GM21526 (cell line): ENCODE results near the gene PGAP6.
"Not testable (repeated sequence)": the region's sequence is repeated elsewhere in the genome, so short reads cannot be mapped to it uniquely, and the experiment has no call there.

Experiments used
- ATAC-seq: cut with Tn5 transposase; IDR thresholded peaks from one replicate; pipeline ENCODE4 v1.9.1; 2021; ENCODE audit warnings: moderate library complexity; ENCODE audit not compliant: unreplicated experiment, low FRiP score

PGAP6 gene

GRCh38 chr16:379961-380761 lies 1.6 kb downstream of the PGAP6 start:
- no peak for ATAC-seq

GRCh38 chr16:379183-379960 lies 2.4 kb downstream of the PGAP6 start:
- ATAC-seq, result no peak

DNA sequence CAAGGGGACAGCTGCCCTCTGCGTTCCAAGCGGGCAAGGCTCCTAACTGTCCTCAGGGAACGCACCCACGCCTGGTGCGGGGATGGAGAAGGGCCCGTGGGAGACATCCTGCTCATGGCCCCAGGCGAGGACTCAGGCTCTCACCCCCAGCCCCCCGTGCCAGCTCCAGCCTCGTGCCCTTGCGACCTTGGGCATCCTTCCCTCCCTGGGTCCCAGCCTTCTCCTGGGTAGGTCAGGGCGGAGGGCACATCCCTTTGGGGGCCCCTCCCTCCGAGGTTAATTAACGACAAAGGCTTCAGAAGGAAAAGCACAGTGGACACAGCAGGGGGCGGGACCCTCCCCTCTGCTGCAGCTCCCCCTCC lies 3.0 kb downstream of the PGAP6 start:
- ATAC-seq, result no peak

GRCh38 chr16:378113-378820 lies 3.5 kb downstream of the PGAP6 start:
- not testable (repeated sequence) for ATAC-seq

GRCh38 chr16:377419-377951 lies 4.3 kb downstream of the PGAP6 start:
- no peak for ATAC-seq

- ATAC-seq, result no peak
Measured at GRCh38 chr16:376817-377418, 4.9 kb downstream of the PGAP6 start.

DNA sequence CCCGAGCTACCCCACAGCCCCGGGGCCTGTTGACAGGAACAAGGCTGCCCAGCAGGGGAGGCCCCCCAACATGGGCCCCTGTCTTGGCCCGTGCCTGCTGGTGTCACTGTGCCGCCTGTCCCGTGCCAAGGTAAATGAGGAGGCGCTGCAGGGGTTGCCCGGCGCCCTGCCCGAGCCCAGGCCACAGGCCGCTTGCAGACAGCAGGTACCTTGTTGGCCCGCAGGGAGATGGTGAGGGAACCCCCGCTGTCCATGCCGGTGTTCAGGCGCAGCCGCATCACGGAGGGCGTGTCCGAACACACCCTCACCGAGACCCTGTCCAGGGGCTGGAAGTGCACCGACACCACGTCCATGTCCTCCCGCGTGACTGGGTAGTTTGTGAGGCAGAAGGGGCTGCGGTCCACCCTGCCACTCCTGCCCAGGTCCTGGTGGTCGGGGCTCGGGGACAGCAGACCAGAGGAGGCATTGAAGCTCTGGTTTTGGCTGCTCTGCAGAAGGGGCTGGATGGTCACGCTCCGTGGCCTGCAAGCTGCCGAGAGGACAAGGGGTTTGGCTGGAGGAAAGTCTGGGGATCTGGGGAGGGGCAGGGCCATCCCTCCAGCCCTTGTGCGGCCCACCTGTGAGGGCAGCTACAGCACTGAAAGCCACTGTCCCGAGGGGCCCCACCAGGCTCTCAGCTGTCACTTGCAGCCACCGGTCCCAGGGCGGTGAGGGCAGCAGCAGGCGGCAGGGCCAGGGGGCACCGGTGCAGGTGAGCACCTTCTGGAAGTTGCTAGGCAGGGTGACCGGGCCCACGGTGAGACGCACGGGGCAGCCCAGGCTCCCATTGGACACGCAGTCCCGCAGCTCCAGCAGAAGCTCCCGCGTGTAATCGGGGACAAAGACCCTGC lies 5.6 kb downstream of the PGAP6 start:
- ATAC-seq, result no peak

GRCh38 chr16:375212-375611 lies 6.6 kb downstream of the PGAP6 start:
- no peak for ATAC-seq

DNA sequence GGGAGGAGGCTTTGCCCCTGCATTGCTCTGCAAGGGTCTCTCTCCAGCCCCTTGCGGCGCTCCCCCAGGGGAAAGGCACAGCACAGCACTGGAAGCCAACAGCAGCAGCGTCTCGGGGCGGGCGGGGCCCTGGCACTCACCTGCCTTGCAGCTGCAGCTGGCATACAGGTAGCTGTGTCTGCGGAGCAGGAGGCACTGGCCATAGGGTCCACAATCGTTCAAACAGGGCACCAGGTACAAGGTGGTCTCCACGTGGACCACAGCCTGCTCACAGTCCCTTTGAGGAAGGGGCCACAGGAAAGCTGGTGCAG lies 7.2 kb downstream of the PGAP6 start:
- no peak for ATAC-seq

DNA sequence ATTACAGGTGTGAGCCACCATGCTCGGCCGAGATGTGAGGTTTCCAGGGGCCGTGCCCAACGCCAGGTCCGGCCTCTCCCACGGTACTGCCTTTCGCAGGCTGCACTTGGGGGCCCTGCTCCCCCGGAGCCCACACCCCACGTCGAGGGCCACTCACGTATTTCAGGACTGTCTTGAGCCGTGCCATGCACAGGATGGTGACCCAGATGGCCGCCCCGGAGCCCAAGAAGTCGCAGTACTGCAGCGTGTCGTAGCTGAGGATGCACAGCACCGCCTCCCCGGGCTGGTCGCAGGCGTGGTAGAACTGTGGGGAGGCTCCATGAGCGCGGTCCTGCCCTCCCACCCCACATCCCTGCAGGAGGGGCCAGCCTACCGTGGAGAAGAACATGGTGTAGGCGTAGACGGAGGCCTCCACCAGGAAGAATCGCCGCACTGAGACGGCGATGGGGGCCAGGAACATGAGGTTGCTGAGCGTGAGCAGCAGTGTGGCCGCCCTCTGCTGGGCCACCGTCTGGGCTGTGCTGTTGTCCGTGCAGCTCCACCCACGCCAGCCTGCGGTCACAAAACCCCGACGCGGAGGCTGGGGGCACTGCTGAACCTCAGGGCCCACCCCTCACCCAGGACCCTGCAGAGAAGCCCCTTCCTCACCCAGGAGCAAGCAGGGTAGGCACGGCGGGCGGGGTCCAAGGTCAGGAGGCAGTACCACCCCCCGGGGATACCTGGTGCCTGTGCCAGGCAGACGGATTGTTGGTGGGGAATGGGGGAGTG lies 7.7 kb downstream of the PGAP6 start:
- no peak for ATAC-seq

GRCh38 chr16:373020-373598 lies 8.7 kb downstream of the PGAP6 start:
- no peak for ATAC-seq

DNA sequence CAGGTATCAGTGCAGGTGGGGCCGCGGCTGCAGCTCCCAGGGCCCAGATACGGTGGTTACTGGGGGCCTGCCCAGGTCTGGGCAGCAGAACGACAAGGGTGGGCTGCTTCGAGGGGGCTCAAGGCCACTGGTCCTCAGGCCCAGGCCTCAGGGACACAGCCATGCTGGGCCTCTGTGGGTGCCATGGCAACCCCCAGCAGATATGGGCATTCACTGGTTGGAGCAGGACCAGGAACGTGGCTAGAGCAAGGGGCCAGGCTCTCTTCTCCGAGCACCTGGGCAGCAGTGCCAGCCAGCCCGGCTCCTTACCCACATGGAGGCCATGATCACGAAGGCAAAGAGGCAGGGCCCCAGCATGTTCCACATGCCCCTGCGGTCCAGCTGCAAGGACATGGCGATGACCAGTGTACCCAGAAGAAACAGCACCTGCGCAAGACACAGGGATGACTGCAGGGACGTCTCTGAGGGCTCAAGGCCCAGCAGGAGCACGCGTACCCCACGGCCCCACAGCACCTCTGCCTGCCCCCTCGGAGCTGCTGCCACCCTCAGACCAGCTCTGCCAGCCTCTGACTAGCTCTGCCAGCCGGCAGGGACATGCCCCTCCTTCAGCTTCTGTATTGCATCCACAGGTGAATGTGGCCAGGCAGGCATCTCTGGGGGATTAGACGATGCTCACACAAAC lies 9.3 kb downstream of the PGAP6 start:
- no peak for ATAC-seq

GRCh38 chr16:371515-372301 lies 10.1 kb downstream of the PGAP6 start:
- ATAC-seq, result no peak

GRCh38 chr16:370979-371514 lies 10.7 kb downstream of the PGAP6 start:
- ATAC-seq, result no peak

DNA sequence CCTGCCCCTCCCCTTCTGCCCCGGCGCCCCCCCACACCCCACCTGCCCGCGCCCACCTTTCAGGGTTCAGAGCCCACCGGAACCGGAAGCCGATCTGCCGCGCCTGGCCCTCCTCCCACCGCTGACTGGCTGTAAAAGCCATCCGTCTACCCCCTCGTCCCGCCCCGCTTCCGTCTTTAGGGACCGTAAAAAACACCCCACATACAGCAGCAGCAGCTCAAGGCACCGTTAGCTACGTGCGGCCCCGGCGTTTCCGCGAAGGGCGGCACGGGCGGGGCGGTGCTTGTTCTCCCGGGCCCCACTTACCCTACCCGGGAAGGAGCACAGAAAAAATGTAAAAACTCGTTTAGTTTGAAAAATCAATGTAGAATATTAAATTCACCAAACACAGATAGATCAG lies 11.3 kb downstream of the PGAP6 start, which contains the start of gene MRPL28:
TSS of gene MRPL28 (minus strand) at position 96 of the 400 bp plus-strand sequence. CDS start 320 bp downstream, outside the sequence.
- ATAC-seq, result peak; percentile 51

DNA sequence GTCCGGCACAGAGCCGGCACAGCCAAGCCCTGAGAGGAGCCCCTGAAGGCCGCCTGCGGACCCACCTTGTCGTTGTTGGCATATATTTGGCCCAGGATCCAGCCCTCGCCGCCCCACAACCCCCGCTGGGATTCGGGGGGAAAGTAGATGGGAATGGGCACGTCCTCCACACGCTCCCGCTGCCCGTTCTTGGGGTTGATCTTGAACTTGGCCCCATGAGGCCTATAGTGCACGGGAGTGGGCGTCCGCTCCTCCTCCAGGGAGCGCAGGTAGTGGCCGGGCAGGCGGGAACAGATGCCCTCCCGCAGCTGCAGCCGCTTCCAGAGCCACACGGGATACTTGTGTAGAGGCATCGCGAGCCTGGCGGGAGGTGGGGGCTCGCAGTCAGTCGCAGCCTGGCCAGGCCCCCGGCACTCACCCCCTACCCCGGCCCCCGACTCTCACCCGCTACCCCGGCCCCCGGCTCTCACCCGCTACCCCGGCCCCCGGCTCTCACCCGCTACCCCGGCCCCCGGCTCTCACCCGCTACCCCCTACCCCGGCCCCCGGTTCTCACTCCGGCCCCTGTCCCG lies 11.8 kb downstream of the PGAP6 start:
- no peak for ATAC-seq
